NCI-H2171 treated with DMSO at 0.1 percent for 48 hours (cell line): ENCODE data around the gene LENG9.

Source experiments
- DNase-seq: peaks from one replicate; lab custom pipeline; 2025; lab: John Stamatoyannopoulos, UW

Gene LENG9

GRCh38 chr19:54439174-54439851 lies 24.3 kb downstream of the LENG9 start:
- DNase-seq: peak; percentile 42

DNA sequence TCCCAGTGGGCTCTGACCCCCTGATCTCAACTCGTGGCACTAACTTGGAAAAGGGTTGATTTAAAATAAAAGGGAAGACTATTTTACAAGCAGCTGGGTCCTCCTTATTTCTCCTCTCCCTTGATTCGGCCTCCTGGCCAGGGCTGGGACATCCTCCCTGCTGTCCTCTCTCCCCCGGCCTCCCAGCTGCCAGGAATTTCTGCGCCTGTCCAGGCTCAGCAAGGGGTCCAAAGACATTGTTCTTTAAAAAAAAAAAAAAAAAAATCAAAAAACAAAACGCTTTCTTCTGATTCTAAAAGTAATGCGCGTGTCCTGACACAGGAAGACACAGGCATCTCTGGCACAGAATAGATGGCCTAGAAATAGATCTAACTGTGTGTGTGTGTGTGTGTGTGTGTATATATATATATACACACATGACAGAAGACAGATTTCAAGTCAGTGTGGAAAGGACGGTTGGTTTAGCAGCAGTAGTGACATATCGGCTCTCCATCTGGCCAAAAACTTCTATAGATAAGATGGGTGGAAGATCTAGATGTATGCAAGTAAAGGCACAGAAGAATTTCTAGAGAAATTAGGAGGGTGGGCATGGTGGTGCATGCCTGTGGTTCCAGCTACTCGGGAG lies 26.8 kb downstream of the LENG9 start:
- DNase-seq: no peak

- no peak for DNase-seq
Measured at GRCh38 chr19:54436031-54436523, 27.5 kb downstream of the LENG9 start.

DNA sequence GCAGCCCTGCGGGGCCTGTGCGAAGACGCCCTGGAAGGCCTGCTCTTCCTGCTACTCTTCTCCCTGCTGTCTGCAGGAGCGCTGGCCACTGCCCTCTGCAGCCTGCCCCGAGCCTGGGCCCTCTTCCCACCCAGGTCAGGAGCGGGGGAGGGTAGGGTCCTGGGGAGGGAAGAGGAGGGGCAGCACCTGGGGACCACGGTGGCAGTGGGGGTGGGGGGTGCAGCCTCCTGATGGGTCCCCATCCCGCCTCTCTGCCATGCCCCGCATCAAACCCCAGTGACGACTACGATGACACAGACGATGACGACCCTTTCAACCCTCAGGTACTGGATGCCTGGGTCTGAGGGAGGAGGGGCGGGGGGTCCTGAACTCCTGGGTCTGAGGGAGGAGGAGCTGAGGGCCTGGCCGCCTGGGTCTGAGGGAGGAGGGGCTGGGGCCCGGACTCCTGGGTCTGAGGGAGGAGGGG lies 28.0 kb downstream of the LENG9 start:
- no peak for DNase-seq

DNA sequence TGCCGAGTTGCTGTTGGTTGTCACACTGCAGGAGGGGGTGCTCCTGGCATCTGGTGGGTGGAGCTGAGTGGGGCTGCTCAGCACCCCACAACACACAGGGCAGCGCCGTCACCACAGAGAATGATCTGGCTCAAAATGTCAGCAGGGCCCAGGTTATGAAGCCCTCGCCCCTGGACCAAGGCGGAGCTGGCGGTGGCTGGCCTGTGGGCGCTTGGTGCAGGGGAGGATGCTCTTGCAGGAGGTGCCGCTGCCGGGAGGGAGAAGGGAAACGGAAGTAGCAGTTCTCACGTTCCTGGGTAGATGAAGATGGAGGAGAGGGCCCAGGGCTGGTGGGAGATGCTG lies 28.7 kb downstream of the LENG9 start:
- DNase-seq: peak; percentile 31

DNA sequence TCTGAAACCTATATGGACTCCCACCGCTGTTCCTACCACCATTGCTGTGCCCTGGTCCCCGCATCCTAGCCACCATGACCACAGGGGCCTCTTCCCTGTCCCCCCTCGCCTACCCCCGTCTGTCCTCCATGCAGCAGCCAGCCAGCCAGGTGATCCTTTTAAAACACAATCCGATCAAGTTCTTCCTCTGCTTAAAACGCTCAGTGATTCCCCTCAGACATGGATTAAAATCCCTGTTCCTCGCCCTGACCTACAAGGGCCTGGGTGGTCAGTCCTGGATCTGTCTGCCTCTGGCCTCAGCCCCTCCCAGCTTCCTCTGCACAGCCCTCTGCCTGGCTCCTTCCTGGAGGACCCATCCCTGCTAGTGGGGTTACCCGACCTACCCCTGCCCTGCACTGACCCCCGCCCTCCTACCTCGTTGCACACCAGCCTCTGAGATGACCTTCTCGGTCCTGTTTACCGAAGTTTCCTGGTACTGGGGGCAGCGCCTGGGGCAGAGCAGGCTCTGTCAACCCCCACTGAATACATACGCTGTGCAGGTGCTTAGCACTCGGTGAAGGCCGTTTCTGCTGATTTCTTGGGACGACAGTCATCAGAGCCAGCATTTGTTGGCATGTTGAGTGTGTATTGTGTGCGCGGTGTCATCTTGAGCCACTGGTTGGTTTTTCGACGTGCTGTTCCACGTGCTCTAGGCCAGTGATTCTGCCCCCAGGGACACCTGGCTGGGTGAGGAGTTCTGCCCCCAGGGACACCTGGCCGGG lies 29.3 kb downstream of the LENG9 start:
- DNase-seq: peak; percentile 51

DNA sequence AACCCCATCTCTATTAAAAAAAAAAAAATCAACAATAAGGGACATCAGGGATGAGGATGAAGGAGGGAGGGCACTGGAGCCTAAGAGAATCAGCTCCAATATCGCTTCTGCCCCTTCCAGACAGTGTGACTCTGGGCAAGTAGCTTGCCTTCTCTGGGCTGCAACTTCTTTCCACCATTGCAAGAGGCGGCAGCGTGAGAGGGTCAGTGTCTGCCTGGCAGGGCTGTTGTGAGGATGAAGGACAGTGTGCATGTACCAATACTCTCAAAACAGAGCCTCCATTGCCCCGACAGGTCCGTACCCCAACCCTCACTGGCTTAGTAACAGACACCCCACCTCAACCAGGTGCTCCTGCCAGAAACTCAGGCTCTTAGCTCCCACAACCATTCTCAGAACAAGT lies 29.9 kb downstream of the LENG9 start:
- DNase-seq: no peak

- no peak for DNase-seq
Measured at GRCh38 chr19:54432144-54432738, 31.3 kb downstream of the LENG9 start.

GRCh38 chr19:54431255-54431838 lies 32.2 kb downstream of the LENG9 start:
- DNase-seq: no peak

DNA sequence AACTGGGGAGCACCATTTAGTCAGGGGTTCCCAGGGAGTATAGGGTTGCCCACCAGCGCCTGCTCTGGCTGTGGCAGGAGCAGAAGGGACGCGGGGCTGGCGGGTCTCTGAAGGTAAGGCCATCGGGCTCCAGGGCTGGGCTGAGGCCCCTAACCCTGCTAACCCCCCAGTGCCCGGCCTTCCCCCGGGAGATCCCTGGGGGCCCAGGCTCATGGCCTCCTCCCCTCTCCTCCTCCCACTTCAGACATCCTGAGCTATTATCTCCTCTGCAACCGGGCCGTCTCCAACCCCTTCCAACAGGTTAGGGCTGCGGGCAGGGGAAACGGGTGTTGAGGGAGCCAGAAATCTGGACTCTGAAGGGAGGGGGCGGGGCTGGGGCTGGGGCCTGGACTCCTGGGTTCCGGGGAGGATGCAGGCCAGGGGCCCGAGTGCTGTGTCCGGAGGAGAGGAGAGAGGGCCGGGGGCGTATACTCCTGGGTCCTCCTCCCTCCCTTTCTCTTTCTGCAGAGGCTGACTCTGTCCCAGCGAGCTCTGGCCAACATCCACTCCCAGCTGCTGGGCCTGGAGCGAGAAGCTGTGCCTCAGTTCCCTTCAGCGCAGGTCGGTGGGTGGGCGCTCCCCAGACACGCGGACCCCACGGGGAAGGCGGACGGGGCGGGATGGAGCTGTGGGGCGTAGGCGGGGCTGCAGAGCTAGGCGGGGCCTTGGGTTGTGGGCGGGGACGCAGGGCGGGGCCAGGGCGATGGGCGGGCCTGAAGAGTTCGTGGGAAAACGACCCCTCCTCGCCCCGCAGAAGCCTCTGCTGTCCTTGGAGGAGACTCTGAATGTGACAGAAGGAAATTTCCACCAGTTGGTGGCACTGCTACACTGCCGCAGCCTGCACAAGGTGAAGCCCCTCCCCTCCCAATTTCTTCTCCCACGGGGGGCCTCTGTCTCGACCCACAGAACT lies 33.0 kb downstream of the LENG9 start:
- no peak for DNase-seq

DNA sequence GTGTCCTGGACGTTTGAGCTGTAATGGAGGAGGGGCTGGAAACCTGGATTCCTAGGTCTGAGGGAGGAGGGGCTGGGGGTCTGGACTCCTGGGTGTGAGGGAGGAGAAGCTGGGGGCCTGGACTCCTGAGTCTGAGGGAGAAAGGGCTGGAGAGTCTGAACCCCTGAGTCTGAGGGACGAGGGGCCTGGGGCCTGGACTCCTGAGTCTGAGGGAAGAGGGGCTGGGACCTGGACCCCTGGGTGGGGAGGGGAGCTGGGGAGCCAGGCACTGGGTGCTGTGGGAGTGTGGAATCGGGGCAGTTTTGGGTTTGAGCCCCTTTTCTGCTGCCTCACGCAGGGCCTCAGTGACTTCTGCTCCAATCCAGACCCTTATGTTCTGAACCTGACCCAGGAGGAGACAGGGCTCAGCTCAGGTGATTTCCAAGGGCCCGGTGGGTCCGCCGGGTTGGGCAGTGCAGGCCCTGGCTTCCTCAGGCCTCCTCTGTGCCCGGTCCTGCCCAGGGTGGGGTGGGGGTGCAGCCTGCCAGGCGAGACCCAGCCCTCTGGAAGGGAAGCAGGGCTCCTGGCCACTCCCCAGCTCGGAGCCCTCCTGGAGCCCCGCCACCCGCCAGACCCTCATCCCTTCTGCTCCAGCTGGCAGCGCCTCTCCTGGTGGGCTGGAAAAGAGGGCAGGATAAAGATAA lies 33.9 kb downstream of the LENG9 start:
- DNase-seq: no peak

DNA sequence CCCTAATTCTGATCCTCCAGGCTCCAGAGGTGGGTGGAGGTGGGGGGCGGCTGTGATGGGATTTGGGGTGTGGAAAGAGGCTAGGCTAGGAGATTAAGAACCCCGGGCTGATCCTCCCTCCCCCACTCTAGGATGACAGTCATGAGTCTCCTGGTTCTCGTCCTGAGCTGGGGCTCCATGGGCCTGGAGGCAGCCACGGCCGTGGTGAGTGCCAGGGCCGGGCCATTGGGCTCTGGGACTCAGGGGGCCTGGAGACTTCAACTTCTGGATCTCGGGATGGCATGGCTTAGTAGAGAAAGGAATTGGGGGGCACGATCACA lies 34.4 kb downstream of the LENG9 start:
- no peak for DNase-seq

- DNase-seq: no peak
Measured at GRCh38 chr19:54428323-54429175, 35.0 kb downstream of the LENG9 start.

GRCh38 chr19:54427586-54427985 lies 36.0 kb downstream of the LENG9 start:
- DNase-seq: no peak

DNA sequence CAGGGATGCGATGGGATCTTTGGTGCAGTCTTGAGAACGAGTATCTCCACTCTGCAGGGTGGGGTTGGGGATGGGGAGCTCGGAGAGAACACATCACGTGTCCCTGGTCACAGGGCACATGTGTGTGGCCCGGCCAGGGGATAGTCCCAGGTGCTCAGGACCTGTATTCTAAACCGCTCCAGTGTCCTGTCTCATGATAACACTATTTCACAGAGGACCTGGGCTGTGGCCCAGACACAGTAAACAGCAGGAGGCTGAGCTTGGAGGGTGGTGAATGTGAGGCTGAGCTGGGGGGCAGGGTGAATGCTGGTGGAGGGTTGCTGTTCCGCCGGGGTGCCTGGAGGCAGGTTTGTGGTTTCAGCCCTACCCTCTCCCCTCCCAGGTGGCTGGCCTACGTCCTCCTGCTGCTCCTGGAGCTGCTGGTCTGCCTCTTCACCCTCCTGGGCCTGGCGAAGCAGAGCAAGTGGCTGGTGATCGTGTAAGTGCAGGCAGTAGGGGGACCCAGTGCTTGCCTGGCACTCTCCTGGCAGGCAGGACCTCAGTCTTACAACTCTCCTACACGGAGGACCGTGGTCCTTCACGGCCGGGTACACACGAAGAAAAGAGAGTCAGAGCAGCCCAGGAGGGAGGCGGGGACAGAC lies 37.2 kb downstream of the LENG9 start:
- no peak for DNase-seq

DNA sequence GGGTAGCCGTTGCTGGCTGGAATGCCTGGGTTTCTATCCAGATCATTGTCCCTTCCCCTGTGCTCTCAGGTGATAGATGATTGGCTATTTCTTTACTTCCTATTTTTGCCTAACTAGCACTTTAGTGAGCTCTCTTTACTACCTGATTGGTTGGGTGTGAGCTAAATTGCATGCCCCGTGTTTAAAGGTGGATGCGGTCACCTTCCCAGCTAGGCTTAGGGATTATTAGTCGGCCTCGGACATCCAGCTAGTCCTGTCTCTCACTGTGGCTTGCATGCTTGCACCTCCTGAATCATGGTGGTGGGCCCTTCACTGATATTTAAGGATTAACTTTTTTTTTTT lies 38.2 kb downstream of the LENG9 start:
- DNase-seq: no peak

DNA sequence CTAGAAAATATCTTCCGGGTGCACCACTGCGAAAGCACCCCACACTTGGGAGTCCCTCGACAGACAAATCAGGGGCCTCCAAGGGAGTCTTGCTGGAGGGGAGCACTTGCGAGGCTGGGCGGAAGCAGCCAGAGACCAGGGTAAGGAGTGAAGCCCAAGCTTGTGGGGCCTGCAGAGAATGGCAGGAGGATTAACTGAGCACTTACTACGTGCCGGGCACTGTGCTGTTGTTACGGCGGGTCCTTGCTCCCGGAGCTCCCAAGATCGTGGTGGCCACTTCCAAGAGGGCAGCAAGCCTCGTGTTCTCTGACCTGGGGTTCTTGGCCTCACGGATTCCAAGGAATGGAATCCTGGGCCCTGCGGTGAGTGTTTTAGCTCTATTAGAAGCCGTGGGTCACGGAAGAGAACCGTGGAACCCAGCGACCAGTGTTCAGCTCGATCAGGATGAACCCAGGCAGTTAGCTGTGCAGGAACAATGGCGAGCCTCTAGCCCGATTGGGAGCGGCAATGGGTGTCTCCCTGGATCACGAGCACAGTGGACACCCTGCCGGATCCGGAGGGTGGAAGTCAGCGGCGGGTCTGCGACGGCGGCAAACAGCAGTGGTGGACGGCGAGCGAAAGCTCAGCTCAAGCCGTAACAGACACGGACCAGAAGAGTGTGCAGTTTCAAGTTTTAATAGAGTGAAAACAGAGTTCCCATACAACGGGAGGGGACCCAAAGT lies 38.8 kb downstream of the LENG9 start:
- DNase-seq: no peak

GRCh38 chr19:54424201-54424600 lies 39.4 kb downstream of the LENG9 start:
- no peak for DNase-seq

GRCh38 chr19:54422136-54422535 lies 41.4 kb downstream of the LENG9 start:
- DNase-seq: peak; percentile 51
